ENCODE results near the gene SGF29. TPM values are rescaled to one million over a fixed set of nuclear protein-coding genes. Genes with fewer than 3 reads are reported as not detected.
"Not testable (repeated sequence)": the region's sequence is repeated elsewhere in the genome, so short reads cannot be mapped to it uniquely, and the experiment has no call there.

Gene SGF29
- total RNA-seq, 4 donors from 2014 or later: 11.0 to 31.3 (median 13.1) TPM

GRCh38 chr16:28607116-28607623 is 53.5 kb downstream of the SGF29 start:
- DNase-seq: no peak
- H3K36me3 ChIP-seq: peaks cover 0 to 17% (median 0%) of the 10 kb centered on the region in 3 donors
- no peak for TF ChIP-seq POLR2A (IDR thresholded peaks at IDR 0.05)
- no peaks in the 10 kb centered on the region for H3K27me3 ChIP-seq
- no peak overlapping the region for H3K4me3 ChIP-seq
- no peaks in the 10 kb centered on the region for H3K9me3 ChIP-seq
- H3K4me1 ChIP-seq: peaks cover 0 to 21% (median 4%) of the 10 kb centered on the region in 3 donors
- intact Hi-C loops (cut with DNase I): no loop called here
- H3K27ac ChIP-seq: no peak overlapping the region
- 96 to 99% methylated on average over 7 to 9 of the region's 9 CpGs for WGBS, 2 donors

DNA sequence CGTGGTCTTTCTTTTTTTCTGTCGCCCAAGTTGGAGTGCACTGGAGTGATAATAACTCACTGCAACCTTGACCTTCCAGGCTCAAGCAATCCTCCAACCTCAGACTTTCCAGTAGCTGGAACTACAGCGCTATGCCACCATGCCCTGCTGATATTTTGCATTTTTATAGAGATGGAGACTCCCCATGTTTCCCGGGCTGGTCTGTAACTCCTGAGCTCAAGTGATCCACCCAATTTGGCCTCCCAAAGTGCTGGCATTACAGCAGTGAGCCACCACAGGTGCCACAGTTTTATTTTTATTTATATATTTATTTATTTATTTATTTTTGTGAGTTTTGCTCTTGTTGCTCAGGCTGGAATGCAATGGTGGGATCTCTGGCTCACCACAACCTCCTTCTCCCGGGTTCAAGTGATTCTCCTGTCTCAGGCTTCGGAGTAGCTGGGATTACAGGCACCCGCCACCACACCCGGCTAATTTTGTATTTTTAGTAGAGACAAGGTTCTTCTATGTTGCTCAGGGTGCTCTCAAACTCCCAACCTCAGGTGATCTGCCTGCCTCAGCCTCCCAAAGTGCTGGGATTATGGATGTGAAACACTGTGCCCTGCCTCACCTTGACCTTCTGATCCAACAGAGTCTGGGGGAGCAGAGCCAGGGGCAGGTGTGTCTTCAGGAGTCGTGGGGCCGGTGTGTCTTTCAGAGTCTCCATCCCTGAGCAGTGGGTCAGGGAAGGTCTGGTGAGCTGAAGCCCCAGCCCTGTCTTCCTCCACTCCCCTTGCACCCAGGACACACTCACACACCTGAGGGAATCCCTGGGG is 54.2 kb downstream of the SGF29 start:
- DNase-seq; H3K27ac ChIP-seq; H3K4me3 ChIP-seq; H3K9me3 ChIP-seq; intact Hi-C loops (cut with DNase I); H3K27me3 ChIP-seq: not testable (repeated sequence)
- 93 to 95% methylated on average over 8 to 10 of the region's 10 CpGs for WGBS, 2 donors
- Histone ChIP-seq H3K36me3 (peaks cover 0 to 17% (median 0%) of the 10 kb centered on the region in 3 donors), H3K4me1 (peaks cover 0 to 21% (median 4%) of the 10 kb centered on the region in 3 donors)

DNA sequence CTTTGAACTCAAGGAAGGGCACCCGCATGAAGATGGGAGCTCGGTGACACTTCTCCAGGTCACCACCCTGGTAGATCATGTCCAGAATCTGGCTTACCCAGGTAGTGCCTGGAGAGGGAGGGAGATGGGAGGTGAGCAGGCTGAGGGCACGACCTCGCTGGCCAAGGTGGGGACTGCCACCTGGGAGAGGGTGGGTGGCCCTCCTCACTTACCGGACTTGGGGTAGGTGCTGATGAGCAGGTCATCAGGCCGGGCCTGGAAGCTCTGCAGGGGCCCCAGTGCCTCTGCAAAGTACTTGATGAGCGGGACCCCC is 54.7 kb downstream of the SGF29 start:
- not testable (repeated sequence) for H3K27ac ChIP-seq
- WGBS, 2 donors: 90 to 100% methylated on average over 1 to 7 of the region's 7 CpGs

DNA sequence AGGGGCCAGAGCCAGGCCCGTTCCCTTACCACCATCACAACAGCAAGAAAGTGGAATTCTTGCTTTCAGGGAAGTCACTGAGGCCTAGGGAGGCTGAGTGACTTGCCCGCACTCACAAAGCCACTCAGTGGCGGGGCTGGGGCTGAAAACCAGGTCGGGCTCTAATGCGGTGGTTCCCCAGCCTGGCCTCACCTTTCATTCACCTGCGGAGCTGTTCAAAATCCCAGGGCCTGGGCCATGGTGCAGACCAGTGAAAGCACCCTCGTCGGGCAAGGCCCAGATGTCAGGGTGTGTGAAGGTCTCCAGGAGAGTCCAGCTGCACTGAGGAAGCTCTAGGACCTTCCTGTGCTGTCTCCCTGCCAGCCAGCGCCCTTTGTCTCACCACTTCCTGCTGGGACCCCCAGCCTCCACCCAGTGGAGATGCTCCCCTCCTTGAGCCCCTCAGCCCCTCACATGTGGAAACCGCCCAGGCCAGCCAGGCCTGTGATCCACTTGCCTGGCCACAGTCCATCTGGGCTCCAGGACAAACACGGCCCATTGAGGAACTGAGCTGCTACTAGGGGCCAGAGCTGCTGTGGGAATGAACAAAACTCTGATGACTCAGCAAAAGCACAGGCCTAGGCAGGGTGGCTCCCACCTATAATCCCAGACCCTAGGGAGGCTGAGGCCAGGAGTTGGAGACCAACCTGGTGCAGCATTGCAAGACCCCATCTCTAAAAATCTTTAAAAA is 55.3 kb downstream of the SGF29 start:
- Histone ChIP-seq H3K4me1 (peaks cover 0 to 21% (median 4%) of the 10 kb centered on the region in 3 donors), H3K27ac (peak overlapping the region in 1 of 4 donors; percentile 12), H3K4me3 (peak overlapping the region in 3 of 4 donors; percentile 13 to 53 (median 34)), H3K36me3 (peaks cover 0 to 17% (median 0%) of the 10 kb centered on the region in 3 donors)
- DNase-seq; H3K9me3 ChIP-seq; H3K27me3 ChIP-seq; intact Hi-C loops (cut with DNase I): not testable (repeated sequence)
- whole genome bisulfite sequencing, 2 donors: 89% methylated on average over 7 of the region's 11 CpGs; no CpG with 5 or more reads in 1 of the 2 donors

More for the DNA sequence above, 54.7 kb downstream of the SGF29 start:
- intact Hi-C loops (cut with DNase I); H3K9me3 ChIP-seq; H3K27me3 ChIP-seq; H3K4me3 ChIP-seq; DNase-seq: not testable (repeated sequence)
- Histone ChIP-seq H3K4me1 (peaks cover 0 to 21% (median 4%) of the 10 kb centered on the region in 3 donors), H3K36me3 (peaks cover 0 to 17% (median 0%) of the 10 kb centered on the region in 3 donors)

DNA sequence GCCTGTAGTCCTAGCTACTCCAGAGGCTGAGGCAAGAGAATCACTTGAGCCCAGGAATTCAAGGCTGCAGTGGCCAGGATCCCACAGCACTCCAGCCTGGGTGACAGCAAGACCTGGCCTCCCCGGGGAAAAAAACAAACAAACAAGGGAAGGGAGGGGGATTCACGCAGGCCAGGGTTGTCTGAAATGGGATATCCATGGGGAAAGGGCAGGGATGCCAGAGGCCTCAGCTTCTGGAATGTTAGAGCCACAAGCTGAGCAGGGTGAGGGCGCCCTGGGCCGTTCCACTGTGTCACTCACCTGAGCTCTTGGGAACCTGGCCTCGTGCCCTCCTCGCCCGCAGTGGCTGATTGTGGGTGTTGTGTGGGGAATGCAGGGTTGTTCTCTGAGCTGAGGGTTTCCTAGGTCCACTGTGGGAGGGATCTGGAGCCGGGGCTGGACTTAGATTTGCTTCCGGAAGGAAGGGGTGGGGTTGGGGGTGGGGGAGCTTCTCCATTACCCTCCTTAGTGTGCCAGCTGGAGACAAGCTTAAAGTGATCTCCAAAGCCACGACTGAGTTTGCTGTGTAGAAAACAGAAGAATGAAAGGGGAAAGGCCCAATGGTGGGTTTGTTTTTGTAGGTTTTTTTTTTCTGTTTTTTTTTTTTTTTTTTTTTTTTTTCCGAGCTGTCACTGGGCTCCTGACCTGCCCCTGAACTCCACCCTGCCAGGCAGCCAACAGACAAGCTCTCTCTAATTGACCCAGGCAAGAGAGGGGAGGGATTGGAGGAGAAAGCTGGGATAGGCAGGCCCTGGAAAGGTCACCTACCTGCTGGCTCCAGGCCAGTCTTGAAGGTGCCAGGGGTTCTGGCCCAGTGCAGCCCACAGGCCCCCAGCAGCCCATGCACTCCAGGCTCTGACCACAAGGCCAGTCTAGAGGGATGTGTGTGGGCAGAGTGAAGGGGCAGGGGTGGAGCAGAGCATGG is 56.2 kb downstream of the SGF29 start, which contains the start of gene SULT1A1:
TSS of gene SULT1A1 (minus strand) at position 414 of the 964 bp plus-strand sequence. CDS start 1,189 bp downstream, outside the sequence.
- TF ChIP-seq CTCF (IDR thresholded peaks at IDR 0.05): no peak
- TF ChIP-seq POLR2A (IDR thresholded peaks at IDR 0.05): no peak
- Histone ChIP-seq H3K27me3 (peaks cover 0 to 6% (median 0%) of the 10 kb centered on the region in 4 donors), H3K27ac (peak within 1 kb of the TSS in 3 of 4 donors; percentile 12 to 73 (median 53)), H3K4me1 (peaks cover 0 to 21% (median 4%) of the 10 kb centered on the region in 3 donors), H3K9me3 (no peaks in the 10 kb centered on the region), H3K36me3 (peaks cover 0 to 17% (median 0%) of the 10 kb centered on the region in 3 donors), H3K4me3 (peak within 1 kb of the TSS in 3 of 4 donors; percentile 13 to 53 (median 34))
- WGBS, 2 donors: 55 to 61% methylated on average over 10 to 11 of the region's 11 CpGs
- intact Hi-C loops (cut with DNase I): no loop called here
- no peak for DNase-seq

DNA sequence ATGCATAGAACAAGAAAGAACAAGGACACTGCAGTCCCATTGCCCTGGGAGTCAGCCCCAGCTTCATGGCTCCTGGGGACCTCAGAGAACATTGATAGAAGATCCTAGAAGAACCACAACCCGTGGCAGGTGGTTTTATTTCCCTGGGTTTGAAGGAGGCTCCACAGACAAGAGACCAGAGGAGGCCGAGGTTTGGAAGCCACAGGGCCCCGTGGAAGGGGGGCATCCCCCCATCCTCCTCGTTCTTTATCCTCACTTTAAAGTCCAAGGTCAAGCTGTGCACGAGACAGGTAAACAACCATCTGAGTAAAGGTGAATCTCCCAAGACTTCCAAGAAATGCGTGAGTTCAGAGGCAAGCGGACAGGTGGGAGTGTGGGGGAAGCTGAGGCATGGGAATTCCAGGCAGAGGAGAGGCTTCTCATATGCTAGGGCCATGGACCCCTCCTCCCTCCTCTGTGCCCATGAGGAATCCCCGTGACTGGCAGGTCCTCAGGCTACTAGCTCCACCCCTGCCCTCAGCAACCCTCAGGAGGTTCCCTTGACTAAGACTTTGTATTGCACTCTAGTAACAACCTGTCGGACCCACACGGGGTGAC is 57.0 kb downstream of the SGF29 start:
- TF ChIP-seq CTCF (IDR thresholded peaks at IDR 0.05): no peak
- TF ChIP-seq POLR2A (IDR thresholded peaks at IDR 0.05): no peak
- peak overlapping the region in 2 of 4 donors; percentile 17 to 53 for H3K27ac ChIP-seq
- DNase-seq: no peak
- peaks cover 0 to 21% (median 4%) of the 10 kb centered on the region in 3 donors for H3K4me1 ChIP-seq
- peaks cover 0 to 6% (median 0%) of the 10 kb centered on the region in 4 donors for H3K27me3 ChIP-seq
- H3K4me3 ChIP-seq: no peak overlapping the region
- H3K36me3 ChIP-seq: peaks cover 0 to 17% (median 0%) of the 10 kb centered on the region in 3 donors
- 69 to 73% methylated on average over 9 to 10 of the region's 10 CpGs for WGBS, 2 donors
- H3K9me3 ChIP-seq: no peaks in the 10 kb centered on the region
- intact Hi-C loops (cut with DNase I): no loop called here

DNA sequence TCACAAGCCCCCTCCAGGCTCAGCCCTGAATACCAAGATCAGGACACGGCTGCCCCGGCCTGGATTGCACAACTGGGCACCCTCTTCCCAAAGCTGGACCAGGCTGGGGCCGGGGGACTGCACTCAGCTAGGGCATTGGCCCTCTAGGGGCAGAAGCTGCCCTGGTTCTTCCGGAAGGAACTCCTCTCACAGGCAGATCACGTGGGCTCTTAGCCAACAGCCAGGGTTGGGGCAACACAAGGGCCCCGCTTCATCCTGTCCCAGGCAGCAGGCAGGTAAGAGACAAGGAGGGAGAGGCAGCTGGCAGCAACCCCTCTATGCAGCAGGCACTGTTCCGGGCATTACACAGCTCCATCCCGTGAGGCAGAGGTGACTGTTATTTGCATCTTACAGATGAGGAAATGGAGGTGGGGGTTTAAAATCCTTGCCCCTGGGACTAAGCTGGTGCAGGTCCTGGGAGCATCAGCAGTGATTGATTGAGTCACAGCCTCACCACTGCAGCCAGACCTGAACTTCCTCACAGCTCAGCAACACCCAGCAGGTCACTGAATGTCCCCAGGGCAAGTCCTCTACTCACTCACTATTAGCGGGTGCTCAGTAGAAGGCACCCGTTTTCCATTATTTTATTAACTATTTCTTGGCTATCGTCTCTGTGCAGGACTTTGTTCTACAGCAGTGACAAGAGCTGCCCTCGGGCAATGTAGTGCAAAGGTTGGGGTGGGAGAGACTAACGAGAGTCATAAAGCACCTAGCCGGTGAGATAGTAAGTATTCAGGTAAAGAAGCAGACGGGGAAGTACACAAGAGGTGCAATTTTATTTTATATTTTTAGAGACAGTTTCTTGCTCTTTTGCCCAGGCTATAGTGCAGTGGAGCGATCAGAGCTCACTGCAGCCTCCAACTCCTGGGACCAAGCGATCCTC is 58.9 kb downstream of the SGF29 start:
- intact Hi-C loops (cut with DNase I); H3K9me3 ChIP-seq; H3K27me3 ChIP-seq; H3K36me3 ChIP-seq; H3K4me3 ChIP-seq; DNase-seq; H3K27ac ChIP-seq: not testable (repeated sequence)
- WGBS, 2 donors: no CpG with 5 or more reads among the region's 17 CpGs
- peaks cover 0 to 21% (median 4%) of the 10 kb centered on the region in 3 donors for H3K4me1 ChIP-seq

GRCh38 chr16:28613912-28614311 is 60.2 kb downstream of the SGF29 start:
- H3K27me3 ChIP-seq; H3K9me3 ChIP-seq; H3K36me3 ChIP-seq; intact Hi-C loops (cut with DNase I); H3K27ac ChIP-seq; H3K4me3 ChIP-seq; DNase-seq: not testable (repeated sequence)
- no CpG with 5 or more reads among the region's 26 CpGs for WGBS, 2 donors
- peaks cover 0 to 21% (median 4%) of the 10 kb centered on the region in 3 donors for H3K4me1 ChIP-seq

Measured in esophagus squamous epithelium (tissue), 5 donors.